Parathyroid adenoma (tissue), 2 donors: Measurements from ENCODE around the gene MYH6.

Source experiments
- H2AFZ ChIP-seq: fragments of 300-600 bp; sonication (generic); one replicate; pipeline ENCODE4 v1.7.0; 2017; ENCODE audit warnings: antibody characterized with exemption, mild to moderate bottlenecking
- H3K27ac ChIP-seq: fragments of 300-600 bp; sonication (generic); one replicate; pipeline ENCODE4 v1.7.0; 2017
- H3K27me3 ChIP-seq: fragments of 300-600 bp; sonication (generic); one replicate; pipeline ENCODE4 v1.7.0; 2017; ENCODE audit warnings: low read length; ENCODE audit not compliant: control insufficient read depth, insufficient read depth
- H3K36me3 ChIP-seq: fragments of 300-600 bp; sonication (generic); one replicate; pipeline ENCODE4 v1.7.0; 2017; ENCODE audit warnings: low read length; ENCODE audit not compliant: control insufficient read depth, insufficient read depth
- H3K4me1 ChIP-seq: fragments of 300-600 bp; sonication (generic); one replicate; pipeline ENCODE4 v1.7.0; 2017; ENCODE audit warnings: control low read depth
- H3K4me2 ChIP-seq: fragments of 300-600 bp; sonication (generic); one replicate; pipeline ENCODE4 v1.7.0; 2017; ENCODE audit warnings: low read length
- H3K4me3 ChIP-seq: fragments of 300-600 bp; sonication (generic); one replicate; pipeline ENCODE4 v1.7.0; 2017; ENCODE audit warnings: low read depth, low read length
- H3K79me2 ChIP-seq: fragments of 300-600 bp; sonication (generic); one replicate; pipeline ENCODE4 v1.7.0; 2017; ENCODE audit warnings: control low read depth
- H3K9ac ChIP-seq: fragments of 300-600 bp; sonication (generic); one replicate; pipeline ENCODE4 v1.7.0; 2017; ENCODE audit warnings: mild to moderate bottlenecking
- H3K9me3 ChIP-seq: fragments of 300-600 bp; sonication (generic); one replicate; pipeline ENCODE4 v1.7.0; 2017; ENCODE audit warnings: low read length; ENCODE audit not compliant: control insufficient read depth
- TF ChIP-seq, protein P1 (sequence below): fragments of 300-600 bp; sonication (generic); IDR thresholded peaks from one replicate; pipeline ENCODE4 v1.7.0; 2017; ENCODE audit warnings: antibody characterized with exemption, mild to moderate bottlenecking
- donor health status: primary hyperparathyroidism.

MYH6 gene

GRCh38 chr14:23349156-23349845 lies 58.8 kb downstream of the MYH6 start:
- no peak overlapping the region for H3K9ac ChIP-seq
- TF ChIP-seq, protein P1, sequence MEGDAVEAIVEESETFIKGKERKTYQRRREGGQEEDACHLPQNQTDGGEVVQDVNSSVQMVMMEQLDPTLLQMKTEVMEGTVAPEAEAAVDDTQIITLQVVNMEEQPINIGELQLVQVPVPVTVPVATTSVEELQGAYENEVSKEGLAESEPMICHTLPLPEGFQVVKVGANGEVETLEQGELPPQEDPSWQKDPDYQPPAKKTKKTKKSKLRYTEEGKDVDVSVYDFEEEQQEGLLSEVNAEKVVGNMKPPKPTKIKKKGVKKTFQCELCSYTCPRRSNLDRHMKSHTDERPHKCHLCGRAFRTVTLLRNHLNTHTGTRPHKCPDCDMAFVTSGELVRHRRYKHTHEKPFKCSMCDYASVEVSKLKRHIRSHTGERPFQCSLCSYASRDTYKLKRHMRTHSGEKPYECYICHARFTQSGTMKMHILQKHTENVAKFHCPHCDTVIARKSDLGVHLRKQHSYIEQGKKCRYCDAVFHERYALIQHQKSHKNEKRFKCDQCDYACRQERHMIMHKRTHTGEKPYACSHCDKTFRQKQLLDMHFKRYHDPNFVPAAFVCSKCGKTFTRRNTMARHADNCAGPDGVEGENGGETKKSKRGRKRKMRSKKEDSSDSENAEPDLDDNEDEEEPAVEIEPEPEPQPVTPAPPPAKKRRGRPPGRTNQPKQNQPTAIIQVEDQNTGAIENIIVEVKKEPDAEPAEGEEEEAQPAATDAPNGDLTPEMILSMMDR: no peak
- no peaks in the 10 kb centered on the region for H3K79me2 ChIP-seq

GRCh38 chr14:23348297-23348655 lies 59.8 kb downstream of the MYH6 start:
- H3K27me3 ChIP-seq: no peaks in the 10 kb centered on the region
- H3K4me3 ChIP-seq: no peak overlapping the region
- H3K36me3 ChIP-seq: no peaks in the 10 kb centered on the region
- no peak overlapping the region for H3K27ac ChIP-seq
- H3K79me2 ChIP-seq: no peaks in the 10 kb centered on the region
- H3K9me3 ChIP-seq: no peaks in the 10 kb centered on the region
- no peak overlapping the region for H2AFZ ChIP-seq
- no peak overlapping the region for H3K4me2 ChIP-seq
- peaks cover 5% of the 10 kb centered on the region for H3K4me1 ChIP-seq
- H3K9ac ChIP-seq: no peak overlapping the region
- TF ChIP-seq, protein P1: no peak

More at GRCh38 chr14:23349156-23349845, 58.8 kb downstream of the MYH6 start:
- H2AFZ ChIP-seq: no peak overlapping the region
- no peak overlapping the region for H3K4me2 ChIP-seq
- no peak overlapping the region for H3K27ac ChIP-seq
- H3K4me3 ChIP-seq: no peak overlapping the region
- no peaks in the 10 kb centered on the region for H3K36me3 ChIP-seq
- no peaks in the 10 kb centered on the region for H3K27me3 ChIP-seq
- no peaks in the 10 kb centered on the region for H3K9me3 ChIP-seq
- H3K4me1 ChIP-seq: peaks cover 7% of the 10 kb centered on the region

- H3K9me3 ChIP-seq: no peaks in the 10 kb centered on the region
- no peaks in the 10 kb centered on the region for H3K79me2 ChIP-seq
- H3K36me3 ChIP-seq: no peaks in the 10 kb centered on the region
- H3K4me1 ChIP-seq: no peaks in the 10 kb centered on the region
- H3K27me3 ChIP-seq: no peaks in the 10 kb centered on the region
- H2AFZ ChIP-seq: no peak overlapping the region
- TF ChIP-seq, protein P1: no peak
- no peak overlapping the region for H3K9ac ChIP-seq
- H3K4me2 ChIP-seq: no peak overlapping the region
- H3K4me3 ChIP-seq: no peak overlapping the region
- no peak overlapping the region for H3K27ac ChIP-seq
These were observed 60.4 kb downstream of the MYH6 start for GRCh38 chr14:23347406-23348296.

GRCh38 chr14:23346693-23347405 lies 61.2 kb downstream of the MYH6 start:
- Histone ChIP-seq H3K27me3 (no peaks in the 10 kb centered on the region), H3K9ac (no peak overlapping the region), H3K79me2 (no peaks in the 10 kb centered on the region), H3K4me3 (no peak overlapping the region), H3K27ac (no peak overlapping the region), H3K4me1 (no peaks in the 10 kb centered on the region), H3K36me3 (no peaks in the 10 kb centered on the region), H3K9me3 (no peaks in the 10 kb centered on the region), H2AFZ (no peak overlapping the region), H3K4me2 (no peak overlapping the region)
- TF ChIP-seq, protein P1: no peak
